HG02798 (cell line): Measurements from ENCODE around the gene HGFAC.

Source experiments
- ATAC-seq: cut with Tn5 transposase; IDR thresholded peaks from one replicate; pipeline ENCODE4 v1.9.1; 2021; ENCODE audit warnings: mild to moderate bottlenecking; ENCODE audit not compliant: unreplicated experiment, poor library complexity

The HGFAC gene

DNA sequence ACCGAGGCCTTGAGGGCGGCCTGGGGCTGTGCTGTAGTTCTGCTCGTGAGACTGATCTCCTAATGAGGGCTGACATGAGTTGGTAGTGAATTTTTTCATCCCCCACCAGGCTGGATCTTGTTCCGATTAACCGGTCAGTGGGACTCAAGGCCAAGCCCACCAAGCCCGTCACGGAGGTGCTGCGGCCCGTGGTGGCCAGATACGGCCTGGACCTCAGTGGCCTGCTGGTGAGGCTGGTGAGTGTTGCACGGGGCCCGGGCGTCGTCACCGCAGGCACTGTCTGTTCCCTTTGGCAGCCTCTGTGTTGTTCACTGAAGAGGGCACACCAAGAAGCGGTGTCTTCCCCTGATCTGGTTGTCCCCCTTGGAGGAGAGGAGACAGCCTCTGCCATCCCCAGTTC, 18.4 kb upstream of the HGFAC start:
- ATAC-seq = no peak

DNA sequence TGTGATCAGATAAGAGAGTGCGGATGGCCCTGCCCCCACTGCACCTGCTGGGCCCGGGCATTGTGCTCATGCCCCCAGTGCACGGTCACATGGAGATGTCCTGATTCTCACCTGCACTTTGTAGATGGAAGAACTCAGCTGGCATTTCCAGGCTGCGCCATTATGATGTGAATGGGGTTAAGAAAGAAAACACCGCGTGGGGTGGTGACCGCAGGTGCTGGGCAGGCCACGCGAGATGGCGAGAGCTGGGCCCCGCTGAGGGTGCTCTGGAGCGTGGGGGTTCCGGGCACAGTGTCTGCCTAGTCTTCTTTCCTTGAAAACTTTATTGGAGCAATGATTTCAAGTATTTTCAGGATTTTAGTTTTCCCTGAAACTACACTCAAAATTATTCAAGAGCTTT, 17.8 kb upstream of the HGFAC start:
- no peak for ATAC-seq

DNA sequence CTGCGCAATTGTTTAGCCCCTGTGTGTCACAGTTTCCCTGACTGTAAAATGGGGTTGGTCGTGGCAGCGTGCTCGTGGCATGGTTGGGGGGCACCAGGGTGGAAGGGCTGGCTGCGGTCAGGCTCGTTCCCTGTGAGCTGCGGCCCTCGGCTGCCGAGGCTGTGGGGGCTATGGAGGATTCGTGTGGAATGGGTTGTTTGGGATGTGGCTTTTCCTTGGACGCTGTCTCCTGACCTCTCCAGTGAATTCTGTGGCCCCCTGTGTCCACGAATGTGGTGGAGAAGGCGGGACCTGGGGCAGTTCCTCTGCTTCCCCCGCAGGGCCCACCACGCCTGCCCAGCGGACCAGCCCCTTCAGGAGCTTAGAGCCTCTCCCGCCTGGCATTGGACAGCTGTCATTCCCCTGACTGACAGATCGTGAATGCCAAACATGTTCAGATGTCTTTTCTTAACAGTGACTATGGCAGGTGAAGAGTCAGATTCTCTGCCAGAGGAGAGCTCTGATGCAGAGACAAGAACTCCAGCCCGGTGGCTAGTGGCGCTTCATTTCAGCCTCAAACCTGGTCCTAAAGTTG, 17.2 kb upstream of the HGFAC start:
- ATAC-seq = no peak

DNA sequence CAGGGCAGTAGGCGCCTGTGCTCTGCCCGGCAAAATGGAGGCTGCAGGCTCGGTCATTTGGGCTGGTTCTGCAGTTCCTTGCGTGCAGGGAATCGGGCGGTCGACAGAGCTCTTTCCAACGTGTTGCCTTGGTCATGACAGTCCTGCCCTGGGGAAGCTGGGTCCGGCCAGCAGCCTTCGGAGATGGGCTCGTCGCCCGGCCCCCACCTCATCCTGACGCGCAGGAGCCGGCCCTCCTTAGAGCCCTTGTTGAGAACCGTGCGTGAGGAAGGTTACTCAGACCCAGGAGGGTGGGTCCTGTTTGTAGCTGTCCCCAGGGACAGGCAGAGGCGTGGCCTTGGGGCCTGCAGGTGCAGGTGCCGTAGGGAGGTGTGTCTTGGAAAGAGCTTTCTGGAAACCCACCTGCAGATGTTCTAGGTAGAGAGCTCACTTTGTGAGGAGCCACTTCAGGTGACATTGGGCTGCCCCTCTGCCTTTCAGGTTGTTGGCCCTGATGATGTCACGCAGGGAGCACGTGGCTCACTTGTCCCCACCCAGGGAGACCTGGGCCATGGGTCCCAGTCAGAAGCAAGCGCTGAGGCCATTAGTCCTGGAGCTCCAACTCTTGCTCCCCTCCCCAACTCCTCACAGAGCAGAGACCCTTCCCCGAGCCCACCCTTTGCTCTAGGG, 15.2 kb upstream of the HGFAC start:
- ATAC-seq = no peak

DNA sequence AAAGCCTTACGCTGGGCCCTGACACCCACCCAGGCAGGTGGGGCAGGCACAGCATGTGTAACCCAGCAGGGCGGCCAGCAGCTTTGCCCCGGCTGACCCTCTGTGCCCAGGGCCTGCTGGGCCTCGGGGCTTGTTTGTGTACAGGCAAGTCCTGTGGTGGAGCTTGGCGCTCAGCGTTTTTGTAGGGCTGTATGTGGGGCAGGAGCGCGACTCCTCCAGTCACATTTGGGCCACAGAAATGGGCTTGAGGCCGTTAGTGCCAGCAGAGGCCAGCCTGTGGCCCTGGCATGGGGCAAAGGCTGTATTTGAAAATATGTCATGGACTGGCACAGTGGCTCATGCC, 14.7 kb upstream of the HGFAC start:
- no peak for ATAC-seq

DNA sequence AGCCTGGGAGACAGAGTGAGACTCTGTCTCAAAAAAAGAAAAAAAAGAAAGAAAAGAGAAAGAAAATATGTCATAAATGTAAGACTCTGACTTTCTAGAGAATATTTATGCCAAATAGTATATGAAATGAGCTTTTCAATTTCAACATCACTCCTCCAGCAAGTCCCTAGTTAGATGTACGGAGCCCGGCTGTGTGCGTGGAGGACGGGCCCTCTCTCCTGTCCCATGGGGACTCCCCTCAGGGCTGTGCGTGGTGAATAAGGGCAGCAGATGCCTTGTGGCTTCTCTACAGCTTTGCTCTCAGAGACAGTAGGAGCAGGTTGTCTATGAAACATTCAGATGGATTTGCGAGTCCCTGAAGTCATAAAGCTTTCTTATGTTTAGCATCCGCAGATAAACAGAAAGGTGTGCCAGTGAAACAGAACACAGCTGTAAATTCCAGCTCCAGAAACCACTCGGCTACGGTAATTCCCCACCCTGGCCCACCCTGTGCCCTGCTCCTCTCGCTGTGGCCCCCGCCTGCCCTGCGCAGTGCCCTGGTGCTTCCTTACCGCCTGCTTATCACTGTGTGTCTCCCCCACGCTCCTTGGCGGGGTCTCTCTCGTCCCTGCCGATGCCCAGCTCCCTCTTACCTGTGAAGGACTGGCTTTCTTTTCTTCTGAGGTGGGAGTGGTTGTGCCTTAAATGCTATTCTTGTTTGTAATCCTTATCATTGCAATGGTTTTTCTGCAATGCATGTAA, 13.9 kb upstream of the HGFAC start:
- ATAC-seq = no peak

DNA sequence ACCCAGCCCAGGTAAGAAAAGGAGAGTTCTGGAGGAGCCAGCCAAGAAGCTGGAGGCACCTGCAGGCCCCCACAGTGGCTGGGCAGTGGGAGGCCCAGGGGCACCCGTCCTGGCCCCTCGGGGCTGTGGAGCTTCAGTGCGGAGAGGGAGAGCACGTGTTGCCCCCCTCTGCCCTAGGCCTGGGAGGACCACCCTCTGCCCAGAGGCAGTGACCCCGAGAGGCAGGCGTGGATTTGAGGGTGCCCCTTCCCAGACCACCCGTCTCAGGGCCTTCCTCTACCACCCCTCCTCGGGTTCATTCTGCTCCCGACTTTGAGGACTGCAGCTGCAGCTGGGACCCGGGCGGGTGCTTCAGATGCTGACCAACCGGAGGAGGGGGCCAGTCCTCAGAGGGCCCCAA, 12.1 kb upstream of the HGFAC start:
- ATAC-seq = no peak

DNA sequence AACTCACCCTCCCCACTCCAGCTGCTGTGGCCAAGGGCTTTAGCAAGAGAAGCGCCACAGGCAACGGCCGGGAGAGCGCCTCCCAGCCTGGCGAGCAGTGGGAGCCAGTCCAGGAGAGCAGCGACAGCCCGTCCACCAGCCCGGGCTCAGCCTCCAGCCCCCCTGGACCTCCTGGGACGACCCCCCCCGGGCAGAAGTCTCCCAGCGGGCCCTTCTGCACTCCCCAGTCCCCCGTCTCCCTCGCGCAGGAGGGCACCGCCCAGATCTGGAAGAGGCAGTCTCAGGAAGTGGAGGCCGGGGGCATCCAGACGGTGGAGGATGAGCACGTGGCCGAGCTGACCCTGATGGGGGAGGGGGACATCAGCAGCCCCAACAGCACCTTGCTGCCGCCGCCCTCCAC, 11.2 kb upstream of the HGFAC start:
- no peak for ATAC-seq

- ATAC-seq = no peak
Observed at GRCh38 chr4:3431446-3431993, 10.2 kb upstream of the HGFAC start.

DNA sequence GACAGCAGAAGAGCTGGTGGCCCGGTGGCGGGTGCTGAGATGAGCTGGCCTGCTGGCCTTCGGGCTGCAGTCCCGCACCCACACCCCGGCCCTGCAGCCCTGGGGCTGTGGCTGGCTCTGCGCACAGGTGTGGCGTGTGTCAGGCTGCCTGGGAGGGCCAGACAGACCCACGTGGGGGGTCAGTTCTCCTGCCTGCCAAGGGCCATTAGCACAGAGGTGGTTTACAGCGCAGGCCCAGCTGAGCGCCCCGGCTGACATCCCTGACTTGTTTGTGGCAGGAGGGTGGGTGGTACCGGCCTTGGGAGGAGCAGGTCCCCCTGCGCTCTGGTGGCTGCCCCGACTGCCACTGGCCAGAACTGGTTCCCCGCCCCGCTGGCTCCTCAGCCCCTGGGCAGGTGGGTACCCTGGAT, 9.4 kb upstream of the HGFAC start:
- ATAC-seq = no peak

GRCh38 chr4:3433138-3433869, 8.5 kb upstream of the HGFAC start:
- ATAC-seq = no peak

GRCh38 chr4:3434881-3435685, 6.7 kb upstream of the HGFAC start:
- ATAC-seq = no peak

DNA sequence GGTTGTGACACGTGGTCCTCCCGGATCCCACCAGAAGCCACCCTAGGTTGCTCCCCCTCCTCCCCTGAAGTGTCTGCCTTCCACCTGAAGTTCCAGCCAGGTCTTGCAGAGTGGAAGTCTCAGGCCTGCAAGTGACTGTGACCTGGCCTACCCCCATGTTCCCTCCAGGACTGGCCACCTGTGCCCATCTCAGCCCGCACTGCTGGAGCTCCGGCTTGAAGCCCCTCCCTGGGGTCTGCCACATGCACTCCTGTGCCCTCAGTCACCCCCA, 6.1 kb upstream of the HGFAC start:
- no peak for ATAC-seq

DNA sequence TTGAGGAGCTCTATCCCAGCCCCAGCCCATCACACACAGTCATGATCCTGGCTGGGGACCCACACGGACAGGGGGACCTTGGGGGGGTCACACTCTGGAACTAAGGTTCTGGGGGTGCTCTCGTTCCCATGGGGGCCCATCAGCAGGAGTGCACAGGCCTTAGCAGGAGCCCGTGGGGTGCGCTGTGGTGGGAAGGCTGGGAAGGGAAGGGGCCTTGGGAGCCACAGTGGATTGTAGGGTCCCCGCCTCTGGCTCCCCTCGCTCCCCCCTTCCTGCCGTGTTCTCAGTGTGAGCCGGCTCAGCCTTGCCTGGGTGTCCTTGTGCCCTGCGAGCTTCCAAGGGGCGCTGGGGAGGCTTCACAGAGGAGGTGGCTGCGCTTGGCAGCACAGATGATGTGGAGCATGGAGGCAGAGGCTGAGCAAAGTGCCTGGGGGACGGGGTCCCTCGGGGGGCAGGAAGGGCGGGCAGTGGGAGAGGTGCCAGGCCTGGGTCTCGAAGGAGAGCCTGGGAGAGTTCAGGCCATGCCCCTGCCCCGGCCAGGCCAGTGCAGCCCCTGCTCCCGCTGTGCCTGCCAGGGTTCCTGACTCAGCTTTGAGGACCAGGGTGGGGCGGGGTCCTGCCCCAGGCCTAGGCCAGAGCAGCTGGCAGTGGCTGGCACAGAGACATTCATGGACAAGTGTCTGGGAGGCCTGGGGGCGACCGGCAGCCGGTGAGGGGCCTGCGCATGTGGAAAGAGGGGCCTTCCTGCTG, 5.5 kb upstream of the HGFAC start:
- ATAC-seq = no peak

GRCh38 chr4:3436798-3437581, 4.8 kb upstream of the HGFAC start:
- no peak for ATAC-seq

- no peak for ATAC-seq
Observed at GRCh38 chr4:3437582-3437936, 4.2 kb upstream of the HGFAC start.

DNA sequence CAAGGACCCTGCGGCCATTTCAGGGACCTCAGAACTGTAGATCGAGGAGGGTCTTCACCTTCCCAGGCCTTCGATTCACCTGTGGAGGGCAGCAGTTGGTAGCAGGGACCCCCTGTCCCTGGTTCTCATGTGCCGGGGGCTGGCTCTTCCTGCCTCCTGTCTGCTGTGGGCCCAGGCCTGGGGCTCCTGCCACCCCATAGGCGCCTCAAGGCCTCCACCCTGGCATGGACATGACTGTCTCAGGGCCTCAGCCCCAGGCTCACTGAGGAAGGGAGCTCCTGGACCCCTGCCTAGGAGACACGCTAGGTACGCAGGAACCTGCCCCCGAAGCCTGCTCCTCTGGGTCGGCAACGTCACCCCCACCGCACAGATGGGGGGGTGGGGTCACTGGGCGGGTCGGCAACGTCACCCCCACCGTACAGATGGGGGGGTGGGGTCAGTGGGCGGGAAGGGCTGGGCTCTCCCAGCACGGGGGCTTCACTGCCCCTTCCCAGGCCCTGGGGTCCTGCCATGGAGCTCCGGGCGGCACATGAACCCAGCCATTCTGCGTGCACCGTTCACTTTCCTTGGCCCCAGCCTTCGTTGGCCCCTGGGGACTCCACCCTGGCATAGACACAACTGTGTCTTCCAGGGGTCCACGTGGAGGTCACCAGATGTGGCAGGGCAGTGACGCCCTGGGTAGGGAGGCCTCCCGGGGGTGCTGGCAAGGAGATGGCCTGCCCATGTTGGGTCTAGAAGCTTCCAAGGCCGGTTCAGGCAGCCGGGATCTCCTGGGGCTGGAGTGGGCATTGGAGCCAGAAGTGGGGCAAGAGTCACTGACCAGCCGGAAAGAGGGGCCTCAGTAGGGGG, 3.5 kb upstream of the HGFAC start:
- ATAC-seq = no peak

DNA sequence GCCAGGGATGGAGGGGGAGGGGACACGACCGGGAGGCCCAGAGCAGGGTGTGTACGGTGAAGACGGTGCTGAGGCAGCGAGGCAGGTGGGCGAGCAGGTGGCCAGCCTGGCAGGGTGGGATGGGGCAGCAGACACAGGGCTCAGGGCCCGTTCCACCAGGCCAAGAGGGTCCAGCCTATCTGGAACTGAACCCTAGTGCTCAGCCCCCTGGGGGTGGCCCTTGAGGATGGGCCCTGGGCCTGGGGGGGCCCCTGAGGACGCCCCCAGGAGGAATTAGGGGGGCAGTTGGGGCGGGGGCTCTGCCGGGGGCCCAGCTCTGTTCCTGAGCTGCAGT, 3.0 kb upstream of the HGFAC start:
- no peak for ATAC-seq
